Measurements from ENCODE around the gene TRIM56.

DNA sequence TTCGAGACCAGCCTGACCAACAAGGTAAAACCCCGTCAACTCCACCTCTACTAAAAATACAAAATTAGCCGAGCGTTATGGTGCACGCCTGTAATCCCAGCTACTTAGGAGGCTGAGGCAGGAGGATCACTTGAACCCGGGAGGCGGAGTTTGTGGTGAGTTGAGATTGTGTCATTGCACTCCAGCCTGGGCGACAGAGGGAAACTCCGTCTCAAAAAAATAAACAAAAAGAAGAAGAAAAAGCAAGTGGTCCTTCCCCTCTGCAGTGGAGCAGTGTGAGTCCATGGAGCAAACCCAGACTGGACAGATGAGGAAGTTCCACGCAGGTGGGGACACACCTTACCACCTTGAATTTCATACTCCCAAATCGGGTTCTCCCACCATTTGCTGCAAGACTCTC is 28.6 kb downstream of the TRIM56 start:
- TF ChIP-seq, protein P1, sequence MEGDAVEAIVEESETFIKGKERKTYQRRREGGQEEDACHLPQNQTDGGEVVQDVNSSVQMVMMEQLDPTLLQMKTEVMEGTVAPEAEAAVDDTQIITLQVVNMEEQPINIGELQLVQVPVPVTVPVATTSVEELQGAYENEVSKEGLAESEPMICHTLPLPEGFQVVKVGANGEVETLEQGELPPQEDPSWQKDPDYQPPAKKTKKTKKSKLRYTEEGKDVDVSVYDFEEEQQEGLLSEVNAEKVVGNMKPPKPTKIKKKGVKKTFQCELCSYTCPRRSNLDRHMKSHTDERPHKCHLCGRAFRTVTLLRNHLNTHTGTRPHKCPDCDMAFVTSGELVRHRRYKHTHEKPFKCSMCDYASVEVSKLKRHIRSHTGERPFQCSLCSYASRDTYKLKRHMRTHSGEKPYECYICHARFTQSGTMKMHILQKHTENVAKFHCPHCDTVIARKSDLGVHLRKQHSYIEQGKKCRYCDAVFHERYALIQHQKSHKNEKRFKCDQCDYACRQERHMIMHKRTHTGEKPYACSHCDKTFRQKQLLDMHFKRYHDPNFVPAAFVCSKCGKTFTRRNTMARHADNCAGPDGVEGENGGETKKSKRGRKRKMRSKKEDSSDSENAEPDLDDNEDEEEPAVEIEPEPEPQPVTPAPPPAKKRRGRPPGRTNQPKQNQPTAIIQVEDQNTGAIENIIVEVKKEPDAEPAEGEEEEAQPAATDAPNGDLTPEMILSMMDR (IDR thresholded peaks at IDR 0.05; ENCODE audit: low read length): no peak
- TF ChIP-seq EZH2phosphoT487 (IDR thresholded peaks at IDR 0.05; ENCODE audit: low read length) (no peak), EZH2 (optimal IDR thresholded peaks at IDR 0.05; ENCODE audit: low read depth, low read length) (no peak)
